Measurements from ENCODE around the gene RGS3.

The RGS3 gene

GRCh38 chr9:113446323-113446740, 17.2 kb upstream of the RGS3 start:
- Histone ChIP-seq H3K9me3 (no peaks in the 10 kb centered on the region), H3K4me1 (no peaks in the 10 kb centered on the region), H3K4me3 (ENCODE audit: low read depth, low read length) (no peak overlapping the region), H3K36me3 (no peaks in the 10 kb centered on the region), H3K27me3 (no peaks in the 10 kb centered on the region)
- DNase-seq: no peak
- peak; percentile 58 for TF ChIP-seq CTCF (IDR thresholded peaks at IDR 0.05; ENCODE audit: low read depth, low read length)

- Histone ChIP-seq H3K4me1 (no peaks in the 10 kb centered on the region), H3K27me3 (no peaks in the 10 kb centered on the region), H3K36me3 (no peaks in the 10 kb centered on the region), H3K4me3 (ENCODE audit: low read depth, low read length) (no peak overlapping the region), H3K9me3 (no peaks in the 10 kb centered on the region)
- no peak for DNase-seq
- TF ChIP-seq CTCF (IDR thresholded peaks at IDR 0.05; ENCODE audit: low read depth, low read length): no peak
Observed at GRCh38 chr9:113449376-113449775, 14.2 kb upstream of the RGS3 start.

GRCh38 chr9:113452113-113452605, 11.4 kb upstream of the RGS3 start:
- DNase-seq: no peak
- Histone ChIP-seq H3K36me3 (no peaks in the 10 kb centered on the region), H3K27me3 (no peaks in the 10 kb centered on the region), H3K4me3 (ENCODE audit: low read depth, low read length) (no peak overlapping the region), H3K9me3 (no peaks in the 10 kb centered on the region), H3K4me1 (peaks cover 6% of the 10 kb centered on the region)
- TF ChIP-seq CTCF (IDR thresholded peaks at IDR 0.05; ENCODE audit: low read depth, low read length): no peak

- peak; percentile 48 for DNase-seq
- Histone ChIP-seq H3K36me3 (no peaks in the 10 kb centered on the region), H3K9me3 (no peaks in the 10 kb centered on the region), H3K4me1 (peaks cover 6% of the 10 kb centered on the region), H3K27me3 (no peaks in the 10 kb centered on the region), H3K4me3 (ENCODE audit: low read depth, low read length) (no peak overlapping the region)
- TF ChIP-seq CTCF (IDR thresholded peaks at IDR 0.05; ENCODE audit: low read depth, low read length): no peak
Observed at GRCh38 chr9:113454914-113455761, 8.4 kb upstream of the RGS3 start.

GRCh38 chr9:113456235-113456634, 7.3 kb upstream of the RGS3 start:
- no peak for TF ChIP-seq CTCF (IDR thresholded peaks at IDR 0.05; ENCODE audit: low read depth, low read length)
- Histone ChIP-seq H3K36me3 (no peaks in the 10 kb centered on the region), H3K4me1 (peaks cover 6% of the 10 kb centered on the region), H3K4me3 (ENCODE audit: low read depth, low read length) (no peak overlapping the region), H3K9me3 (no peaks in the 10 kb centered on the region), H3K27me3 (no peaks in the 10 kb centered on the region)
- DNase-seq: no peak

- DNase-seq: no peak
- no peak for TF ChIP-seq CTCF (IDR thresholded peaks at IDR 0.05; ENCODE audit: low read depth, low read length)
- Histone ChIP-seq H3K36me3 (no peaks in the 10 kb centered on the region), H3K27me3 (no peaks in the 10 kb centered on the region), H3K4me1 (no peaks in the 10 kb centered on the region), H3K9me3 (no peaks in the 10 kb centered on the region), H3K4me3 (ENCODE audit: low read depth, low read length) (no peak overlapping the region)
Observed at GRCh38 chr9:113461285-113461684, 2.2 kb upstream of the RGS3 start.

All from BE2C (cell line).